K562 (cell line): ENCODE measurements around the gene CDH18. TPM values are rescaled to one million over a fixed set of nuclear protein-coding genes. Genes with fewer than 3 reads are reported as not detected.

Experiments
- ATAC-seq: fragments of 200-7000 bp; cut with Tn5 transposase; 3 replicates; pipeline ENCODE4 v1.9.1; 2020; ENCODE audit warnings: moderate library complexity
- BruUV-seq: library from RNA; stranded (reverse); fragments of 400-500 nt; replicated peaks from 2 replicates; lab custom pipeline; 2021; lab: Mats Ljungman, UMichigan
- CTCF ChIA-PET: fragments of 300-600 bp; formaldehyde crosslinking; extraction: SDS; loops from one replicate; lab custom pipeline; 2021; ENCODE audit warnings: low intra/inter-chr PET ratio; lab: Yijun Ruan, JAX
- POLR2A ChIA-PET: fragments of 300-600, 350-650 bp; sonication (Branson Sonifier 250); formaldehyde crosslinking; extraction: SDS; loops from one replicate; lab custom pipeline; 2021; ENCODE audit warnings: antibody characterized with exemption, inconsistent platforms; lab: Yijun Ruan, JAX
- DNase-seq, 4 experiments: peaks; one replicate each; pipeline versions ENCODE4 v3.0.0 to v3.0.0-alpha.2; 2011 to 2018; ENCODE audit warnings: low spot score in 3 of 4, mixed read lengths in 3 of 4; ENCODE audit errors: extremely low read depth in 1 of 4
- FAIRE-seq: peaks from 2 replicates; lab custom pipeline; 2011; peaks lifted over from hg19 to GRCh38; lab: Jason Lieb, UNC
- H2AFZ ChIP-seq: 2 replicates; pipeline ENCODE4 v1.6.0; 2011; ENCODE audit warnings: low read depth, low read length, control low read depth, inconsistent platforms
- H3K27ac ChIP-seq: fragments of 200-600 bp; 3 replicates; pipeline ENCODE4 v1.8.0; 2011; ENCODE audit warnings: low read depth, mild to moderate bottlenecking, control low read depth, inconsistent platforms, low read length, moderate library complexity, mixed read lengths; ENCODE audit errors: extremely low read depth
- H3K27me3 ChIP-seq, 2 experiments: fragments of 300-600 bp in 1 of 2; 2 replicates in 1 of 2; 3 replicates in 1 of 2; pipeline versions ENCODE4 v1.6.0 to v1.8.0; 2011; ENCODE audit warnings: inconsistent platforms in 2 of 2, low read length in 2 of 2, mild to moderate bottlenecking in 1 of 2, mixed read lengths in 1 of 2, moderate library complexity in 1 of 2; ENCODE audit not compliant: control insufficient read depth in 2 of 2, insufficient read depth in 2 of 2
- H3K36me3 ChIP-seq: fragments of 300-600 bp; 3 replicates; pipeline ENCODE4 v1.8.0; 2011; ENCODE audit warnings: mild to moderate bottlenecking, low read length, inconsistent platforms; ENCODE audit not compliant: control insufficient read depth, insufficient read depth
- H3K4me1 ChIP-seq, 2 experiments: fragments of 200-600 bp in 1 of 2; replicated peaks in 1 of 2; 2 replicates in 1 of 2; 3 replicates in 1 of 2; pipeline versions ENCODE4 v1.5.1 to v1.8.0; 2011; ENCODE audit warnings: inconsistent platforms in 2 of 2, low read length in 2 of 2, mild to moderate bottlenecking in 1 of 2, mixed read lengths in 1 of 2, moderate library complexity in 1 of 2; ENCODE audit not compliant: control insufficient read depth in 2 of 2, insufficient read depth in 2 of 2
- H3K4me2 ChIP-seq: 2 replicates; pipeline ENCODE4 v1.6.1; 2011; ENCODE audit warnings: low read length, control low read depth, inconsistent platforms, mixed read lengths; ENCODE audit not compliant: insufficient read depth
- H3K4me3 ChIP-seq: fragments of 200-600 bp; sonication (generic), shearing (Covaris generic); 2 replicates; pipeline ENCODE4 v1.5.1; 2016; ENCODE audit warnings: control low read depth, inconsistent platforms
- H3K79me2 ChIP-seq: fragments of 200-600 bp; 3 replicates; pipeline ENCODE4 v1.8.0; 2011; ENCODE audit warnings: low read length, inconsistent platforms; ENCODE audit not compliant: control insufficient read depth, insufficient read depth
- H3K9ac ChIP-seq, 2 experiments: 2 replicates each; pipeline versions ENCODE4 v1.6.0 to v1.6.1; 2011; ENCODE audit warnings: low read depth in 2 of 2, low read length in 2 of 2, control low read depth in 1 of 2, inconsistent platforms in 1 of 2, mild to moderate bottlenecking in 1 of 2, mixed read lengths in 1 of 2; ENCODE audit not compliant: insufficient read depth in 1 of 2
- H3K9me1 ChIP-seq: one replicate; pipeline ENCODE4 v1.6.0; 2011; ENCODE audit warnings: inconsistent platforms, mild to moderate bottlenecking, low read length, moderate library complexity; ENCODE audit not compliant: control insufficient read depth, insufficient read depth
- H3K9me3 ChIP-seq: replicated peaks from 2 replicates; pipeline ENCODE4 v1.5.1; 2011; ENCODE audit warnings: low read depth, low read length, inconsistent platforms; ENCODE audit not compliant: control insufficient read depth, insufficient read depth
- H4K20me1 ChIP-seq: replicated peaks from 2 replicates; pipeline ENCODE4 v1.6.1; 2011; ENCODE audit warnings: low read length, inconsistent platforms, mixed read lengths; ENCODE audit not compliant: control insufficient read depth, insufficient read depth
- FOS ChIP-seq: IDR thresholded peaks from 3 replicates; pipeline ENCODE4 v1.6.1; 2011; ENCODE audit not compliant: insufficient read length; ENCODE audit errors: extremely low read depth
- FOXP1 ChIP-seq: sonication (generic); formaldehyde crosslinking; IDR thresholded peaks from 2 replicates; pipeline ENCODE4 v1.8.0; 2022; ENCODE audit warnings: mild to moderate bottlenecking, missing genetic modification reagents
- HSF4 ChIP-seq: fragments of 250-450 bp; sonication (Bioruptor Pico); IDR thresholded peaks from 2 replicates; pipeline ENCODE4 v2.1.2; 2022; ENCODE audit warnings: mild to moderate bottlenecking, moderate library complexity, borderline replicate concordance
- KAT7 ChIP-seq: sonication (generic); formaldehyde crosslinking; IDR thresholded peaks from 2 replicates; pipeline ENCODE4 v1.8.0; 2022; ENCODE audit warnings: missing genetic modification reagents, mild to moderate bottlenecking, borderline replicate concordance
- MCM5 ChIP-seq: fragments of 450-650 bp; IDR thresholded peaks from 2 replicates; pipeline ENCODE4 v1.6.1; 2016; ENCODE audit warnings: low read depth
- POLR2B ChIP-seq: fragments of 450-650 bp; IDR thresholded peaks from 2 replicates; pipeline ENCODE4 v1.6.1; 2018; ENCODE audit warnings: low read depth; ENCODE audit not compliant: partially characterized antibody
- POLR2H ChIP-seq: IDR thresholded peaks from 2 replicates; pipeline ENCODE4 v1.6.1; 2016; ENCODE audit warnings: missing genetic modification characterization, low read depth, mild to moderate bottlenecking, control low read depth, missing compliant biosample characterization, moderate library complexity
- PTBP1 ChIP-seq: fragments of 200-400 bp; formaldehyde crosslinking; IDR thresholded peaks from 2 replicates; pipeline ENCODE4 v1.6.1; 2017; ENCODE audit warnings: low read depth, low read length
- SETDB1 ChIP-seq: IDR thresholded peaks from one replicate; pipeline ENCODE4 v1.6.1; 2012; ENCODE audit warnings: low read length, control low read depth, inconsistent platforms
- SIN3B ChIP-seq: fragments of 450-650 bp; IDR thresholded peaks from 2 replicates; pipeline ENCODE4 v1.6.1; 2017; ENCODE audit warnings: low read depth, mild to moderate bottlenecking, moderate library complexity
- ZNF124 ChIP-seq: sonication (generic); formaldehyde crosslinking; IDR thresholded peaks from 2 replicates; pipeline ENCODE4 v1.8.1; 2022; ENCODE audit warnings: missing genetic modification reagents
- WGBS: fragments of 100-300 bp; shearing (Covaris generic); methylation state at CpG from one replicate; pipeline ENCODE4 v1.1.6; 2016; ENCODE audit warnings: low coverage, mixed read lengths; ENCODE audit not compliant: insufficient coverage; ENCODE audit errors: missing lambda C conversion rate; 5-methylcytosine and 5-hydroxymethylcytosine counted together
- in situ Hi-C: fragments of 300-500 bp; cut with MboI; formaldehyde crosslinking; loops from 4 replicates; pipeline ENCODE4 v1.15.0; 2018; ENCODE audit warnings: inconsistent platforms, mixed read lengths
- intact Hi-C: fragments of 100-400 bp; cut with micrococcal nuclease; formaldehyde crosslinking; loops from 2 replicates; pipeline ENCODE4 v1.14.2; 2022
- polyA plus RNA-seq, 8 experiments: library from polyadenylated mRNA; depleted of rRNA in 4 of 8; stranded (reverse) in 5 of 8; unstranded in 3 of 8; fragments of >200 nt; fragmentation: Nextera tagmentation in 2 of 8; fragmentation: Illumina TruSeq in 1 of 8; extraction: Ambion mirVana in 2 of 8; extraction: Trizol in 1 of 8; gene quantifications; 2 replicates each; pipeline versions ENCODE4 v1.2.1 to v1.2.3, GENCODE V29; 2011 to 2014; ENCODE audit warnings: inconsistent platforms in 1 of 8, missing spikeins in 1 of 8
- total RNA-seq, 7 experiments: library from RNA; depleted of rRNA in 6 of 7; stranded (reverse); fragments of >200 nt in 6 of 7; fragmentation: Illumina TruSeq in 2 of 7; extraction: Trizol in 2 of 7; gene quantifications; 2 replicates each; pipeline versions ENCODE4 v1.2.1 to v1.2.3, GENCODE V29; 2011 to 2021; ENCODE audit warnings: low replicate concordance in 1 of 7
- TF ChIP-seq, protein P1 (sequence below): IDR thresholded peaks from 2 replicates; pipeline ENCODE4 v1.6.1; 2012; ENCODE audit warnings: low read depth, low read length, improper control_type of control experiment, borderline replicate concordance

Gene CDH18
- total and polyA plus RNA-seq, 9 of the 15 experiments (the other 6 are each of a cell fraction or from before 2014, with no cell fraction given) = 0.18 to 1.4 (median 0.31) TPM

DNA sequence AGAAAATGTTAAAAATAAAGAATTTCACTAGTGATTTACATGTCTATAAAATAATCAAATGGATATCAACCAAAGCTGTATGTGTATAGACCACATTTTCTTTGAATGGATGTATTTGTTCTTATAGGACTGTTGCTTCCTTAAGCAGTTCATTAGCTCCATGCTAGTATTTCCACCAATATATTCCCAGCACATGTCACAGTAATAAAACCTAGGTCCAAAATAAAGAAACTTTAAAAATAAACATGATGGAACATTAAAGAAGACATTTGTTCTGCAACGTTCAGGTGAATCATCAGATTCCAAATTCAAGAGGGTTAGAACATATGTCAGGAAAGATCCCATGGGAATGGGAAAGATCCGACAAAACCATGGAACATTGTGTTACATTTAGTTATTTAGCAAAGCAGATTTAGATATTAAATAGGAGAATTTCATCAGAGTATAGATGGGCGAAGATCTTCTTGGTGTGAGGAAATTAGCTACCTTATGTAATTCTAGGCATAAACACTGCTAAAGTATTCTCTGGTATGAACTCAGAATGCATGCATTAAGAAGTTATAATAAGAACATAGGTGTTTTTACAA lies 490.7 kb downstream of the CDH18 start:
- Histone ChIP-seq H3K9ac (no peak overlapping the region), H3K4me2 (no peak overlapping the region), H3K27ac (no peak overlapping the region), H3K9me3 (no peaks in the 10 kb centered on the region; the same call in 1 of the 2 replicates), H4K20me1 (no peaks in the 10 kb centered on the region), H3K27me3 (no peaks in the 10 kb centered on the region), H3K36me3 (no peaks in the 10 kb centered on the region), H2AFZ (no peak overlapping the region), H3K79me2 (no peaks in the 10 kb centered on the region), H3K9me1 (no peaks in the 10 kb centered on the region), H3K4me1 (no peaks in the 10 kb centered on the region), H3K4me3 (no peak overlapping the region)
- in situ Hi-C loops = no loop called here
- ChIA-PET POLR2A (interaction anchor here (0.8 to 1.6 kb wide), 2 partner anchors 9 to 1155 kb away, joined by 3 to 6 read pairs; no protein-coding TSS in a partner anchor), CTCF (interaction anchor here (0.6 kb wide), 1 partner anchor 24 kb away, joined by 4 read pairs; no protein-coding TSS in a partner anchor)
- whole genome bisulfite sequencing = 0% methylated on average over 3 of the region's 3 CpGs
- BruUV-seq = no TSS peak
- no peak for DNase-seq
- intact Hi-C loops = no loop called here
- ATAC-seq = no peak
- no peak for FAIRE-seq
- TF ChIP-seq KAT7 (no peak), MCM5 (no peak), SIN3B (no peak), FOS (no peak), FOXP1 (CRISPR knock-in tag) (no peak), HSF4 (CRISPR knock-in tag) (no peak), POLR2H (tag) (no peak), SETDB1 (no peak), ZNF124 (CRISPR knock-in tag) (no peak), POLR2B (no peak), PTBP1 (no peak)
- TF ChIP-seq, protein P1, sequence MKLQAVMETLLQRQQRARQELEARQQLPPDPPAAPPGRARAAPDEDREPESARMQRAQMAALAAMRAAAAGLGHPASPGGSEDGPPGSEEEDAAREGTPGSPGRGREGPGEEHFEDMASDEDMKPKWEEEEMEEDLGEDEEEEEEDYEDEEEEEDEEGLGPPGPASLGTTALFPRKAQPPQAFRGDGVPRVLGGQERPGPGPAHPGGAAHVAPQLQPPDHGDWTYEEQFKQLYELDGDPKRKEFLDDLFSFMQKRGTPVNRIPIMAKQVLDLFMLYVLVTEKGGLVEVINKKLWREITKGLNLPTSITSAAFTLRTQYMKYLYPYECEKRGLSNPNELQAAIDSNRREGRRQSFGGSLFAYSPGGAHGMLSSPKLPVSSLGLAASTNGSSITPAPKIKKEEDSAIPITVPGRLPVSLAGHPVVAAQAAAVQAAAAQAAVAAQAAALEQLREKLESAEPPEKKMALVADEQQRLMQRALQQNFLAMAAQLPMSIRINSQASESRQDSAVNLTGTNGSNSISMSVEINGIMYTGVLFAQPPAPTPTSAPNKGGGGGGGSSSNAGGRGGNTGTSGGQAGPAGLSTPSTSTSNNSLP = no peak
